ENCODE measurements around the gene BUD31. TPM values are rescaled to one million over a fixed set of nuclear protein-coding genes. Genes with fewer than 3 reads are reported as not detected.

Gene BUD31
- total and polyA plus RNA-seq, 8 donors = 58.0 to 155 (median 110) TPM

DNA sequence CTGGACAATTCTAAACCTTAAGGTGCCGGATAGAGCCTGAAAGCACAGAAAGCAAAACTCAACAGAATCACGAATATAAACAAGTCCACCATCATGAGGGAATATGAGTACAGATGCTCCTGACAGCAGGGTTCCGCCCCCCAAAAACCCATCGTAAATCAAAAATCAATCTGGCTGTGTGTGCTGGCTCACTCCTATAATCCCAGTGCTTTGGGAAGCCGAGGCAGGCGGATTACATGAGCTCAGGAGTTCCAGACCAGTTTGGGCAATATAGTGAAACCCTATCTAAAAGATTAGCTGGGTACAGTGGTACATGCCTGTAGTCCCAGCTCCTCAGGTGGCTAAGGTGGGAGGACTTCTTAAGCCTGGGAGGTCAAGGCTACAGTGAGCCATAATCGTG lies 12.2 kb downstream of the BUD31 start:
- WGBS, 5 donors = 83 to 90% (median 85%) methylated on average over 7 of the region's 7 CpGs
- no peaks in the 10 kb centered on the region for H3K27me3 ChIP-seq
- no peak overlapping the region for H3K4me3 ChIP-seq
- no peak overlapping the region for H3K27ac ChIP-seq
- TF ChIP-seq EP300 (IDR thresholded peaks at IDR 0.05) (no peak), POLR2A (IDR thresholded peaks at IDR 0.05) (no peak), POLR2AphosphoS5 (IDR thresholded peaks at IDR 0.05) (no peak)
- TF ChIP-seq, protein P1, sequence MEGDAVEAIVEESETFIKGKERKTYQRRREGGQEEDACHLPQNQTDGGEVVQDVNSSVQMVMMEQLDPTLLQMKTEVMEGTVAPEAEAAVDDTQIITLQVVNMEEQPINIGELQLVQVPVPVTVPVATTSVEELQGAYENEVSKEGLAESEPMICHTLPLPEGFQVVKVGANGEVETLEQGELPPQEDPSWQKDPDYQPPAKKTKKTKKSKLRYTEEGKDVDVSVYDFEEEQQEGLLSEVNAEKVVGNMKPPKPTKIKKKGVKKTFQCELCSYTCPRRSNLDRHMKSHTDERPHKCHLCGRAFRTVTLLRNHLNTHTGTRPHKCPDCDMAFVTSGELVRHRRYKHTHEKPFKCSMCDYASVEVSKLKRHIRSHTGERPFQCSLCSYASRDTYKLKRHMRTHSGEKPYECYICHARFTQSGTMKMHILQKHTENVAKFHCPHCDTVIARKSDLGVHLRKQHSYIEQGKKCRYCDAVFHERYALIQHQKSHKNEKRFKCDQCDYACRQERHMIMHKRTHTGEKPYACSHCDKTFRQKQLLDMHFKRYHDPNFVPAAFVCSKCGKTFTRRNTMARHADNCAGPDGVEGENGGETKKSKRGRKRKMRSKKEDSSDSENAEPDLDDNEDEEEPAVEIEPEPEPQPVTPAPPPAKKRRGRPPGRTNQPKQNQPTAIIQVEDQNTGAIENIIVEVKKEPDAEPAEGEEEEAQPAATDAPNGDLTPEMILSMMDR (IDR thresholded peaks at IDR 0.05) = no peak
- DNase-seq = no peak
- peaks cover 72 to 99% (median 95%) of the 10 kb centered on the region in 4 donors for H3K36me3 ChIP-seq
- no peaks in the 10 kb centered on the region for H3K9me3 ChIP-seq
- H3K4me1 ChIP-seq = peaks cover 0 to under 1% (median 0%) of the 10 kb centered on the region in 4 donors
- intact Hi-C loops (cut with DNase I; ENCODE audit: low total_unique reads) = no loop called here

DNA sequence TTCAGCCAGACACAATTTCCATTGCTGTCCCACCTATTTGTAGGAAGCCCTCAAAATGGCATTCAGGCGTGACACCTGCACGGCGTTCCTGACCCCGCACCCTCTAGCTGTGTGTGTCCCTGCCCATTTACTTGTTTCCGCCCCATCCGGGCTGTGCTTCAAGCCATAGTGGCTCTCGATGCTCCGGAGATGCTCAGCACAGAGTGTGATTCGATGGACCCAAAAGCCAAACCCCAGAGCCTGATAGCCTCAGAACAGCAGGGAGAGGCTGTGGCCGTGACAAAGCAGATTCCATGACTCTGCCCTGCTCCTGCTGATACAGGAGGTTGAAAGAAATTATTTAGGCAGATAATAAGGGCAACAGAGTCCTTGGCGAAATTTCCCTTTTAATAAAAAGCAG lies 13.4 kb downstream of the BUD31 start:
- intact Hi-C loops (cut with DNase I; ENCODE audit: low total_unique reads) = no loop called here
- Histone ChIP-seq H3K36me3 (peaks cover 60 to 91% (median 90%) of the 10 kb centered on the region in 4 donors), H3K9me3 (no peaks in the 10 kb centered on the region), H3K27me3 (no peaks in the 10 kb centered on the region), H3K4me1 (no peaks in the 10 kb centered on the region), H3K4me3 (no peak overlapping the region), H3K27ac (no peak overlapping the region)
- WGBS, 5 donors = 84 to 95% (median 89%) methylated on average over 7 to 11 of the region's 11 CpGs
- DNase-seq = no peak
- TF ChIP-seq POLR2A (IDR thresholded peaks at IDR 0.05) (no peak), EP300 (IDR thresholded peaks at IDR 0.05) (no peak), POLR2AphosphoS5 (IDR thresholded peaks at IDR 0.05) (no peak)
- TF ChIP-seq, protein P1 (IDR thresholded peaks at IDR 0.05) = no peak

DNA sequence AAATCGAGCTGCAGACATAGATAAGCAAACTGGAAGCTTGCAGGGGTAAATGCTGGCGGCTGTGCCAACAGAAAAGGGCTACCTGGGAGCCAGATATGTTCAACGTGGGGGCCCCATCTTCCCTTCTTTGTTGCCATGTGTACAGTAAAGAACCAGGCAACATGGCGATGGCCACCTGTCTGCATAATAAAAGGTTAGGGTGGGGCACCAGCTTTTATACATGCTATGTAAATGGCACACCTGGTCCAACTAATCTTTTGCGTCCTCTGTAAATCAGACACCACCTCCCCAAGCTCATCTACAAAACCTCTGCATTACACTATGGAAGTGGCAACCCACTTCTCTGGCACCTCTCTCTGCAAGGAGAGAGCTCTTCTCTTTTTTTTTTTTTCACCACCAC lies 13.9 kb downstream of the BUD31 start:
- Histone ChIP-seq H3K4me3 (no peak overlapping the region), H3K36me3 (peaks cover 56 to 88% (median 86%) of the 10 kb centered on the region in 4 donors), H3K4me1 (no peaks in the 10 kb centered on the region), H3K27ac (no peak overlapping the region), H3K27me3 (no peaks in the 10 kb centered on the region), H3K9me3 (no peaks in the 10 kb centered on the region)
- TF ChIP-seq, protein P1 (IDR thresholded peaks at IDR 0.05) = no peak
- TF ChIP-seq EP300 (IDR thresholded peaks at IDR 0.05) (no peak), POLR2AphosphoS5 (IDR thresholded peaks at IDR 0.05) (no peak), POLR2A (IDR thresholded peaks at IDR 0.05) (no peak)
- DNase-seq = no peak
- intact Hi-C loops (cut with DNase I; ENCODE audit: low total_unique reads) = no loop called here
- 51 to 75% (median 56%) methylated on average over 5 of the region's 5 CpGs for whole genome bisulfite sequencing, 5 donors

DNA sequence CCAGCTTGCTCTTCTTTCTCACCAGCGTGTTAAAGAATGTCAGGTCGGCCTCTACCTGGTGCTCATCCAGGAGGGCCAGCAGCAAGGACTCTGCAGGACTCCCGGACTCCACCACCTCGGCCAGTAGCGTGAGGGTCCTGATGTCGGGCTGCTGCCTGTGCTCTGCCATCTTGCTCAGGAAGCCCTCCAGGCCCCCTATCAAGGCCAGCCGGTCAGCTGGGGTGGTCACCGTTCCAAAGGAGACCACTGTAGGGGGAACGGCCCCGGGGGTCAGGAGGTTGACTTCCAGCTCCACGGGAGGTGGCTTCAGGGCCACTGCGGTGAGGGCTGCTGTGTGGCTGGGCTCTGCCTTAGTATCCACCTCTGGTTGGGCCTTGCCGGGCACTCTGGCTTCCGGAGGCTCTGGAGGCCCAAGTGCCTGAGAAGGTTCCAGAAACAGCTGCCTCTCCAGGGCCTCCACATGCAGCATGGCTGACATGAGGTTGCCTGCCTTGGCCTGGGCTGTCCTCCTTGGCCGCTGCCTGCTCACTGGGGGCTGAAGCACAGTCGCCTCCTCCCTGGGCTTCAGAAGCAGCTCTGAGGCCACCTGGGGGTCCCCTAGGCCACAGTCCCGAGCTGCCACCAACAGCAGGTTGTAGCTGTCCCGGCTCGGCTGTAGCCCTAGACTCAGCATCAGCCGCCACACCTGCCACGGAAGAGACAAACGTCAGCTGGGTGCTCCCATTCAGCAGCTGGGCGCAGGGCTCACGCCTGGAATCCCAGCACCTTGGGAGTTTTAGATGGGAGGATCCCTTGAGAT lies 16.4 kb downstream of the BUD31 start:
- peaks cover 50 to 87% (median 84%) of the 10 kb centered on the region in 4 donors for H3K36me3 ChIP-seq
- no peak overlapping the region for H3K4me3 ChIP-seq
- no peak for DNase-seq
- H3K27ac ChIP-seq = no peak overlapping the region
- no peak for TF ChIP-seq POLR2A (IDR thresholded peaks at IDR 0.05)
- TF ChIP-seq, protein P1 (IDR thresholded peaks at IDR 0.05) = no peak
- no peak for TF ChIP-seq POLR2AphosphoS5 (IDR thresholded peaks at IDR 0.05)
- TF ChIP-seq EP300 (IDR thresholded peaks at IDR 0.05) = no peak
- no peaks in the 10 kb centered on the region for H3K9me3 ChIP-seq
- WGBS, 5 donors = 92 to 96% (median 94%) methylated on average over 14 to 24 of the region's 24 CpGs
- no peaks in the 10 kb centered on the region for H3K4me1 ChIP-seq
- H3K27me3 ChIP-seq = no peaks in the 10 kb centered on the region
- intact Hi-C loops (cut with DNase I; ENCODE audit: low total_unique reads) = no loop called here

All from stomach (tissue), 9 donors.